HepG2 (cell line): ENCODE measurements around the gene RRM2. TPM values are rescaled to one million over a fixed set of nuclear protein-coding genes. Genes with fewer than 3 reads are reported as not detected.

Experiments used
- CEBPB ChIP-seq: IDR thresholded peaks from 2 replicates; pipeline ENCODE4 v1.6.1; 2011; ENCODE audit warnings: low read depth, low read length, improper control_type of control experiment, borderline replicate concordance
- EHMT2 ChIP-seq: fragments of 200-600 bp; sonication (generic); IDR thresholded peaks from 2 replicates; pipeline ENCODE4 v1.7.0; 2017; ENCODE audit warnings: antibody characterized with exemption, low read depth, low read length, borderline replicate concordance
- HOXD1 ChIP-seq: sonication (generic); formaldehyde crosslinking; IDR thresholded peaks from 2 replicates; pipeline ENCODE4 v1.5.0; 2020; ENCODE audit warnings: missing genetic modification reagents
- RNF2 ChIP-seq: fragments of 450-650 bp; conservative IDR thresholded peaks from 2 replicates; pipeline ENCODE4 v1.6.1; 2016; ENCODE audit warnings: low read depth
- SIX4 ChIP-seq: sonication (generic); formaldehyde crosslinking; IDR thresholded peaks from 2 replicates; pipeline ENCODE4 v1.4.0; 2020; ENCODE audit warnings: missing genetic modification reagents
- SOX13 ChIP-seq, 3 experiments: fragments of 450-650 bp in 1 of 3; sonication (generic) in 1 of 3; formaldehyde crosslinking in 1 of 3; IDR thresholded peaks in 2 of 3; conservative IDR thresholded peaks in 1 of 3; 2 replicates each; pipeline versions ENCODE4 v1.5.0 to v1.6.1; 2016 to 2020; ENCODE audit warnings: antibody characterized with exemption in 1 of 3, mild to moderate bottlenecking in 1 of 3, missing compliant biosample characterization in 1 of 3, missing genetic modification reagents in 1 of 3, moderate library complexity in 1 of 3
- SP4 ChIP-seq: sonication (generic); formaldehyde crosslinking; IDR thresholded peaks from 2 replicates; pipeline ENCODE4 v1.8.1; 2023; ENCODE audit warnings: mild to moderate bottlenecking, missing genetic modification reagents
- SP5 ChIP-seq: IDR thresholded peaks from 2 replicates; pipeline ENCODE4 v1.6.1; 2016; ENCODE audit warnings: low read depth, borderline replicate concordance
- TFAP4 ChIP-seq: sonication (generic); IDR thresholded peaks from 2 replicates; pipeline ENCODE4 v1.6.1; 2016; ENCODE audit warnings: low read depth, borderline replicate concordance
- ZFX ChIP-seq: sonication (generic); formaldehyde crosslinking; IDR thresholded peaks from 2 replicates; pipeline ENCODE4 v1.4.0; 2020; ENCODE audit warnings: mild to moderate bottlenecking, low read depth, missing genetic modification reagents, moderate library complexity
- ZNF234 ChIP-seq: sonication (generic); formaldehyde crosslinking; conservative IDR thresholded peaks from 2 replicates; pipeline ENCODE4 v1.5.1; 2020; ENCODE audit warnings: mild to moderate bottlenecking, missing genetic modification reagents
- ZNF282 ChIP-seq: fragments of 450-650 bp; IDR thresholded peaks from 2 replicates; pipeline ENCODE4 v1.6.1; 2018; ENCODE audit not compliant: partially characterized antibody
- ZNF350 ChIP-seq: sonication (generic); formaldehyde crosslinking; IDR thresholded peaks from 2 replicates; pipeline ENCODE4 v1.4.0; 2020; ENCODE audit warnings: mild to moderate bottlenecking, low read depth, missing genetic modification reagents, borderline replicate concordance
- ZNF547 ChIP-seq: sonication (generic); formaldehyde crosslinking; IDR thresholded peaks from 2 replicates; pipeline ENCODE4 v1.5.1; 2020; ENCODE audit warnings: mild to moderate bottlenecking, missing genetic modification reagents
- ZNF576 ChIP-seq: sonication (generic); formaldehyde crosslinking; IDR thresholded peaks from 2 replicates; pipeline ENCODE4 v1.4.0; 2020; ENCODE audit warnings: mild to moderate bottlenecking, missing genetic modification reagents
- ZNF660 ChIP-seq: sonication (generic); formaldehyde crosslinking; IDR thresholded peaks from 2 replicates; pipeline ENCODE4 v1.5.1; 2020; ENCODE audit warnings: mild to moderate bottlenecking, low read depth, missing genetic modification reagents, borderline replicate concordance
- polyA plus RNA-seq, 8 experiments: library from polyadenylated mRNA; depleted of rRNA in 3 of 8; stranded (reverse) in 7 of 8; unstranded in 1 of 8; fragments of >200 nt; fragmentation: Illumina TruSeq in 4 of 8; extraction: Trizol in 4 of 8; gene quantifications; 2 replicates each; pipeline versions ENCODE4 v1.2.1 to v1.2.3, GENCODE V29; 2011 to 2016; ENCODE audit warnings: low read depth in 4 of 8, missing spikeins in 1 of 8, mixed read lengths in 1 of 8; ENCODE audit not compliant: insufficient read depth in 1 of 8
- total RNA-seq, 5 experiments: library from RNA; depleted of rRNA; stranded (reverse); fragments of >200 nt; fragmentation: Illumina TruSeq; extraction: Trizol; gene quantifications; 2 replicates each; pipeline ENCODE4 v1.2.3, GENCODE V29; 2016; ENCODE audit warnings: low read depth in 1 of 5
- TF ChIP-seq, protein P1 (sequence below): sonication (generic); formaldehyde crosslinking; IDR thresholded peaks from 2 replicates; pipeline ENCODE4 v1.8.0; 2022; ENCODE audit warnings: low read depth, missing genetic modification reagents

The RRM2 gene
- total and polyA plus RNA-seq, 2 of the 13 experiments (the other 11 are each of a cell fraction or from before 2014, with no cell fraction given): 31.3 to 150 TPM

GRCh38 chr2:10089565-10090190 is 32.9 kb upstream of the RRM2 start (continued):
- TF ChIP-seq SP5 (no peak), CEBPB (peak; percentile 45; the same call in 1 of the 2 replicates), SIX4 (CRISPR knock-in tag) (no peak), TFAP4 (no peak), ZNF282 (no peak), ZNF547 (CRISPR knock-in tag) (no peak), HOXD1 (CRISPR knock-in tag) (no peak), ZNF576 (CRISPR knock-in tag) (no peak), ZNF660 (CRISPR knock-in tag) (no peak), SP4 (CRISPR knock-in tag) (no peak), ZFX (no peak), SOX13 (IDR thresholded peaks at IDR 0.05) (no peak), SOX13 (CRISPR knock-in tag; conservative IDR thresholded peaks at IDR 0.05 in 1 of 2, IDR thresholded peaks at IDR 0.05 in 1 of 2) (no peak), RNF2 (no peak), ZNF350 (no peak), EHMT2 (no peak), ZNF234 (no peak)
- TF ChIP-seq, protein P1, sequence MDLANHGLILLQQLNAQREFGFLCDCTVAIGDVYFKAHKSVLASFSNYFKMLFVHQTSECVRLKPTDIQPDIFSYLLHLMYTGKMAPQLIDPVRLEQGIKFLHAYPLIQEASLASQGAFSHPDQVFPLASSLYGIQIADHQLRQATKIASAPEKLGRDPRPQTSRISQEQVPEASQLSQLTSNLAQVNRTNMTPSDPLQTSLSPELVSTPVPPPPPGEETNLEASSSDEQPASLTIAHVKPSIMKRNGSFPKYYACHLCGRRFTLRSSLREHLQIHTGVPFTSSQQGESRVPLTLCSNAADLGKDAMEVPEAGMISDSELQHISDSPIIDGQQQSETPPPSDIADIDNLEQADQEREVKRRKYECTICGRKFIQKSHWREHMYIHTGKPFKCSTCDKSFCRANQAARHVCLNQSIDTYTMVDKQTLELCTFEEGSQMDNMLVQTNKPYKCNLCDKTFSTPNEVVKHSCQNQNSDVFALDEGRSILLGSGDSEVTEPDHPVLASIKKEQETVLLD (CRISPR knock-in tag): no peak
